GM12878 (cell line): ENCODE results near the gene CSK. TPM values are rescaled to one million over a fixed set of nuclear protein-coding genes. Genes with fewer than 3 reads are reported as not detected.
"Not testable (repeated sequence)": the region's sequence is repeated elsewhere in the genome, so short reads cannot be mapped to it uniquely, and the experiment has no call there.

Experiments
- ATAC-seq: fragments of 200-7000 bp; cut with Tn5 transposase; 3 replicates; pipeline ENCODE4 v1.9.1; 2020; ENCODE audit warnings: mild to moderate bottlenecking, moderate library complexity
- BruUV-seq: library from RNA; stranded (reverse); fragments of 400-500 nt; replicated peaks from 2 replicates; lab custom pipeline; 2021; lab: Mats Ljungman, UMichigan
- CTCF ChIA-PET: fragments of 300-600 bp; sonication (Branson Sonifier 250); formaldehyde crosslinking; extraction: SDS; loops from one replicate; lab custom pipeline; 2021; ENCODE audit warnings: inconsistent platforms; lab: Yijun Ruan, JAX
- POLR2A ChIA-PET: fragments of 350-600 bp; formaldehyde crosslinking; extraction: SDS; loops from one replicate; lab custom pipeline; 2021; ENCODE audit warnings: inconsistent platforms; lab: Charles Lee
- RAD21 ChIA-PET: fragments of 300-600 bp; sonication (Branson Sonifier 250); formaldehyde crosslinking; loops from one replicate; lab custom pipeline; 2023; ENCODE audit warnings: antibody characterized with exemption; ENCODE audit not compliant: unreplicated experiment; lab: Charles Lee
- SMC1A ChIA-PET: fragments of 300-600 bp; sonication (Branson Sonifier 250); formaldehyde crosslinking; loops from one replicate; lab custom pipeline; 2023; ENCODE audit not compliant: unreplicated experiment, uncharacterized antibody; lab: Charles Lee
- DNase-seq: peaks from one replicate; pipeline ENCODE4 v3.0.0-alpha.2; 2011; ENCODE audit warnings: low read depth, low spot score
- FAIRE-seq: peaks from 3 replicates; lab custom pipeline; 2011; peaks lifted over from hg19 to GRCh38; lab: Jason Lieb, UNC
- H2AFZ ChIP-seq: 2 replicates; pipeline ENCODE4 v1.6.0; 2011; ENCODE audit warnings: low read depth, low read length, control low read depth; ENCODE audit not compliant: control insufficient read depth
- H3K27ac ChIP-seq: 2 replicates; pipeline ENCODE4 v1.5.1; 2011; ENCODE audit warnings: control low read depth; ENCODE audit not compliant: control insufficient read depth, insufficient read depth
- H3K27me3 ChIP-seq, 2 experiments: replicated peaks in 1 of 2; 2 replicates each; pipeline versions ENCODE4 v1.6.0 to v1.6.1; 2011; ENCODE audit warnings: low read length in 1 of 2; ENCODE audit not compliant: control insufficient read depth in 2 of 2, insufficient read depth in 2 of 2
- H3K36me3 ChIP-seq, 2 experiments: 2 replicates each; pipeline ENCODE4 v1.5.1; 2011; ENCODE audit warnings: low read length in 1 of 2; ENCODE audit not compliant: control insufficient read depth in 2 of 2, insufficient read depth in 2 of 2
- H3K4me1 ChIP-seq: 2 replicates; pipeline ENCODE4 v1.6.1; 2011; ENCODE audit warnings: mild to moderate bottlenecking, low read length, moderate library complexity, mixed read lengths; ENCODE audit not compliant: control insufficient read depth, insufficient read depth
- H3K4me2 ChIP-seq: 2 replicates; pipeline ENCODE4 v1.6.0; 2011; ENCODE audit warnings: control low read depth; ENCODE audit not compliant: control insufficient read depth, insufficient read depth
- H3K4me3 ChIP-seq: fragments of 200-600 bp; sonication (generic); 2 replicates; pipeline ENCODE4 v1.5.1; 2016
- H3K79me2 ChIP-seq: 2 replicates; pipeline ENCODE4 v1.6.0; 2011; ENCODE audit warnings: low read length; ENCODE audit not compliant: control insufficient read depth, insufficient read depth
- H3K9ac ChIP-seq: 2 replicates; pipeline ENCODE4 v1.8.0; 2011; ENCODE audit warnings: low read length, control low read depth, mixed read lengths; ENCODE audit not compliant: control insufficient read depth, insufficient read depth
- H3K9me3 ChIP-seq: replicated peaks from 3 replicates; pipeline ENCODE4 v1.5.1; 2011; ENCODE audit warnings: mild to moderate bottlenecking, low read length; ENCODE audit not compliant: control insufficient read depth, insufficient read depth
- H4K20me1 ChIP-seq: 2 replicates; pipeline ENCODE4 v1.6.0; 2011; ENCODE audit not compliant: control insufficient read depth, insufficient read depth
- ASH2L ChIP-seq: fragments of 300-600, 200-600 bp; sonication (generic); IDR thresholded peaks from 2 replicates; pipeline ENCODE4 v1.6.1; 2017; ENCODE audit warnings: low read depth, mild to moderate bottlenecking, borderline replicate concordance
- LARP7 ChIP-seq: fragments of 450-650 bp; IDR thresholded peaks from 2 replicates; pipeline ENCODE4 v1.6.1; 2017; ENCODE audit warnings: mild to moderate bottlenecking
- MEF2B ChIP-seq: fragments of 450-650 bp; IDR thresholded peaks from 2 replicates; pipeline ENCODE4 v1.6.1; 2018; ENCODE audit warnings: mild to moderate bottlenecking, moderate library complexity; ENCODE audit not compliant: partially characterized antibody, poor library complexity, severe bottlenecking
- NFYB ChIP-seq: IDR thresholded peaks from 2 replicates; pipeline ENCODE4 v1.6.1; 2011; ENCODE audit warnings: low read depth, mild to moderate bottlenecking, low read length, improper control_type of control experiment, moderate library complexity; ENCODE audit not compliant: insufficient read depth
- POU2F2 ChIP-seq: IDR thresholded peaks from 3 replicates; pipeline ENCODE4 v1.6.1; 2011; ENCODE audit warnings: low read depth, mild to moderate bottlenecking, low read length, borderline replicate concordance
- SRF ChIP-seq, 2 experiments: IDR thresholded peaks; 2 replicates each; pipeline ENCODE4 v1.6.1; 2011; ENCODE audit warnings: low read depth in 2 of 2, low read length in 2 of 2, mild to moderate bottlenecking in 1 of 2, moderate library complexity in 1 of 2
- SUZ12 ChIP-seq: fragments of 200-600 bp; sonication (generic); IDR thresholded peaks from one replicate; pipeline ENCODE4 v1.6.1; 2018; ENCODE audit warnings: antibody characterized with exemption, mild to moderate bottlenecking; ENCODE audit not compliant: unreplicated experiment
- WGBS: methylation state at CpG from one replicate; pipeline ENCODE4 v1.1.6; 2016; ENCODE audit warnings: low lambda C conversion rate; ENCODE audit not compliant: insufficient replicate concordance, insufficient coverage; ENCODE audit errors: missing lambda C conversion rate; 5-methylcytosine and 5-hydroxymethylcytosine counted together
- in situ Hi-C: fragments of 300-500 bp; cut with MboI; formaldehyde crosslinking; loops from 9 replicates; pipeline ENCODE4 v1.14.3; 2018; ENCODE audit warnings: mixed read lengths
- intact Hi-C: fragments of 100-400 bp; cut with micrococcal nuclease; formaldehyde crosslinking; loops from one replicate; pipeline ENCODE4 v1.14.2; 2022; ENCODE audit not compliant: unreplicated experiment
- polyA plus RNA-seq, 11 experiments: library from polyadenylated mRNA; depleted of rRNA in 4 of 11; unstranded in 6 of 11; stranded (reverse) in 5 of 11; fragments of >200 nt; fragmentation: Nextera tagmentation in 4 of 11; fragmentation: Illumina TruSeq in 1 of 11; extraction: Ambion mirVana in 4 of 11; extraction: Trizol in 1 of 11; gene quantifications; 1 replicate in 1 of 11; 2 replicates in 10 of 11; pipeline versions ENCODE4 v1.2.1 to v1.2.3, GENCODE V29; 2011 to 2016; ENCODE audit warnings: inconsistent platforms in 2 of 11, missing spikeins in 2 of 11, low read depth in 1 of 11
- total RNA-seq, 4 experiments: library from RNA; depleted of rRNA in 3 of 4; stranded (reverse); fragments of >200 nt in 3 of 4; fragmentation: Illumina TruSeq in 1 of 4; extraction: Trizol in 1 of 4; gene quantifications; 2 replicates each; pipeline versions ENCODE4 v1.2.1 to v1.2.3, GENCODE V29; 2013 to 2021
- TF ChIP-seq, protein P1 (sequence below): fragments of 450-650 bp; IDR thresholded peaks from 2 replicates; pipeline ENCODE4 v1.6.1; 2017; ENCODE audit warnings: borderline replicate concordance
- TF ChIP-seq, protein P2 (sequence below): IDR thresholded peaks from 2 replicates; pipeline ENCODE4 v1.6.1; 2012; ENCODE audit warnings: low read depth, low read length, improper control_type of control experiment
- TF ChIP-seq, protein P3 (sequence below): fragments of 450-650 bp; IDR thresholded peaks from 2 replicates; pipeline ENCODE4 v1.6.1; 2016; ENCODE audit warnings: mild to moderate bottlenecking

CSK gene
- total and polyA plus RNA-seq, 10 of the 15 experiments (the other 5 are each of a cell fraction or from before 2014, with no cell fraction given) = 3.4 to 327 (median 75.8) TPM

DNA sequence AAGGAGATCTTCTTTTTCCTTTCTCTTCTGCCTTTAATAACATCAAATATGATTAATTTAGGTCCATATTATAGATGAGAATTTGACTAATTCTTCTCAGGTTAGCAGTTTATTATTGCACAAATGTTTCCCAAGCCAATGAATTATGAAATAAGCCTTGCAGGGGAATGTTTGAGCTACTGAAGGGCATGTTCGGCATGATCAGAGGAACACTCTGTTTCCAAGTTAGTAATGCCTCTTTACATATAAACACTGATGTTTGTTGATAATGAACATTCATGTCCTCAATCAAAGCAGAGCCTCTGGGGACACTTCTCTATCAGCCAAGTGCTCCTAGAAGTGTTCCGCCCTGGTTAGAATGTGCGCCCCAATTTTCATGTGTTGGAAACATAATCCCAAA, 46.6 kb upstream of the CSK start (continued):
- TF ChIP-seq, protein P1, sequence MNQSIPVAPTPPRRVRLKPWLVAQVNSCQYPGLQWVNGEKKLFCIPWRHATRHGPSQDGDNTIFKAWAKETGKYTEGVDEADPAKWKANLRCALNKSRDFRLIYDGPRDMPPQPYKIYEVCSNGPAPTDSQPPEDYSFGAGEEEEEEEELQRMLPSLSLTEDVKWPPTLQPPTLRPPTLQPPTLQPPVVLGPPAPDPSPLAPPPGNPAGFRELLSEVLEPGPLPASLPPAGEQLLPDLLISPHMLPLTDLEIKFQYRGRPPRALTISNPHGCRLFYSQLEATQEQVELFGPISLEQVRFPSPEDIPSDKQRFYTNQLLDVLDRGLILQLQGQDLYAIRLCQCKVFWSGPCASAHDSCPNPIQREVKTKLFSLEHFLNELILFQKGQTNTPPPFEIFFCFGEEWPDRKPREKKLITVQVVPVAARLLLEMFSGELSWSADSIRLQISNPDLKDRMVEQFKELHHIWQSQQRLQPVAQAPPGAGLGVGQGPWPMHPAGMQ = no peak
- TF ChIP-seq, protein P2, sequence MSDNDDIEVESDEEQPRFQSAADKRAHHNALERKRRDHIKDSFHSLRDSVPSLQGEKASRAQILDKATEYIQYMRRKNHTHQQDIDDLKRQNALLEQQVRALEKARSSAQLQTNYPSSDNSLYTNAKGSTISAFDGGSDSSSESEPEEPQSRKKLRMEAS = no peak

DNA sequence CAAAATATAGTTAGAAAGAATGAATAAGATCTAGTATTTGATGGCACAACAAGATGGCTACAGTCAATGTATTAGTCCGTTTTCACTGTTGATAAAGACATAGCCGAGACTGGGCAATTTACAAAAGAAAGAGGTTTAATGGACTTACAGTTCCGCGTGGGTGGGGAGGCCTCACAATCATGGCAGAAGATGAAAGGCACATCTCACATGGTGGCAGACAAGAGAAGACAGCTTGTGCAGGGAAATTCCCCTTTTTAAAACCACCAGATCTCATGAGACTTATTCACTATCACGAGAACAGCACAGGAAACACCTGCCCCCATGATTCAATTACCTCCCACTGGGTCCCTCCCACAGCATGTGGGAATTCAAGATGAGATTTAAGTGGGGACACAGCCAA, 43.6 kb upstream of the CSK start:
- H3K36me3 ChIP-seq, H3K27me3 ChIP-seq, BruUV-seq, H2AFZ ChIP-seq, H3K79me2 ChIP-seq, DNase-seq, SMC1A ChIA-PET, H3K9me3 ChIP-seq, H3K4me3 ChIP-seq, H3K27ac ChIP-seq, FAIRE-seq, intact Hi-C loops, H4K20me1 ChIP-seq, H3K4me1 ChIP-seq, H3K4me2 ChIP-seq, in situ Hi-C loops, H3K9ac ChIP-seq, ATAC-seq, RAD21 ChIA-PET: not testable (repeated sequence)
- POLR2A ChIA-PET = interaction anchor here (0.7 kb wide), 1 partner anchor 58 kb away, joined by 6 read pairs; no protein-coding TSS in a partner anchor
- CTCF ChIA-PET = interaction anchor here (1.4 kb wide), 1 partner anchor 30 kb away, joined by 3 read pairs; no protein-coding TSS in a partner anchor
- WGBS = 46% methylated on average over 5 of the region's 5 CpGs

DNA sequence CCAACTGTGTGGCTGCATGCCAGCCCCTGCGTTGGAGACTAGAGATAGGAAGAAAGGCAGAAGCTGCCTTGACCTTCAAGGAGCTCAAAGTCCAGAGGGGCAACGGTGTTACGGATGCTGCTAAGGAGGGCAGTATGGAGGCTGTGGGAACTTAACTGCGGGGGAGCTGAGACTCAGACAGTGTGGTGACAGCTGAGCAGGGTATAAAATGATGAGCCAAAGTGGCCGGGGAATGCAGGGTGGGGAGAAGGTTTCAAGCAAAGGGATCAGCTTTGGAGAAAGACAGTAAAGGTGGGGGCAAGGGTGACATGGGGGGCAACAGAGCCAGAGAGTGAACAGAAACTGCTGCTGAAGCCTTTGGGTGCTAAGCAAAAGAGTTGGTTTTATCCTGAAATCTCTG, 39.5 kb upstream of the CSK start:
- RAD21 ChIA-PET = no interaction called here
- TF ChIP-seq SUZ12 (no peak), POU2F2 (no peak), SRF (IDR thresholded peaks at IDR 0.05; ENCODE audit: low read depth in 2 of 2, low read length in 2 of 2) (no peak), LARP7 (no peak), NFYB (no peak), MEF2B (no peak), ASH2L (no peak)
- TF ChIP-seq, protein P3, sequence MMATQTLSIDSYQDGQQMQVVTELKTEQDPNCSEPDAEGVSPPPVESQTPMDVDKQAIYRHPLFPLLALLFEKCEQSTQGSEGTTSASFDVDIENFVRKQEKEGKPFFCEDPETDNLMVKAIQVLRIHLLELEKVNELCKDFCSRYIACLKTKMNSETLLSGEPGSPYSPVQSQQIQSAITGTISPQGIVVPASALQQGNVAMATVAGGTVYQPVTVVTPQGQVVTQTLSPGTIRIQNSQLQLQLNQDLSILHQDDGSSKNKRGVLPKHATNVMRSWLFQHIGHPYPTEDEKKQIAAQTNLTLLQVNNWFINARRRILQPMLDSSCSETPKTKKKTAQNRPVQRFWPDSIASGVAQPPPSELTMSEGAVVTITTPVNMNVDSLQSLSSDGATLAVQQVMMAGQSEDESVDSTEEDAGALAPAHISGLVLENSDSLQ = no peak

More for the DNA sequence above, 39.5 kb upstream of the CSK start:
- WGBS = 62% methylated on average over 5 of the region's 5 CpGs
- Histone ChIP-seq H3K4me2 (no peak overlapping the region), H3K9ac (no peak overlapping the region), H3K4me1 (no peaks in the 10 kb centered on the region), H4K20me1 (no peaks in the 10 kb centered on the region), H3K9me3 (no peaks in the 10 kb centered on the region; the same call in 1 of the 3 replicates), H3K36me3 (no peaks in the 10 kb centered on the region), H2AFZ (no peak overlapping the region), H3K27me3 (no peaks in the 10 kb centered on the region), H3K4me3 (no peak overlapping the region), H3K79me2 (no peaks in the 10 kb centered on the region), H3K27ac (no peak overlapping the region)
- FAIRE-seq = no peak
- ChIA-PET CTCF (no interaction called here), POLR2A (interaction anchor here (0.7 kb wide), 1 partner anchor 199 kb away, joined by 4 read pairs; no protein-coding TSS in a partner anchor), SMC1A (interaction anchor here (0.6 kb wide), 1 partner anchor 28 kb away, joined by 3 read pairs; no protein-coding TSS in a partner anchor)
- no TSS peak for BruUV-seq
- in situ Hi-C loops (no loop called here), intact Hi-C loops (no loop called here)
- no peak for ATAC-seq
- no peak for DNase-seq
